HEK293 (cell line): ENCODE results near the gene SYS1.

Experiments
- CTCF ChIA-PET: fragments of 350-600 bp; formaldehyde crosslinking; extraction: SDS; loops from one replicate; lab custom pipeline; 2021; ENCODE audit warnings: antibody characterized with exemption; lab: Yijun Ruan, JAX
- POLR2A ChIA-PET: fragments of 300-600 bp; formaldehyde crosslinking; extraction: SDS; loops from one replicate; lab custom pipeline; 2020; ENCODE audit warnings: antibody characterized with exemption, inconsistent platforms; lab: Yijun Ruan, JAX
- H3K27ac ChIP-seq: fragments of 200-500 bp; sonication (Bioruptor generic); 2 replicates; pipeline ENCODE4 v1.5.1; 2014; ENCODE audit warnings: low read depth, low read length, control low read depth, inconsistent platforms; ENCODE audit errors: extremely low read depth
- H3K36me3 ChIP-seq, 2 experiments: fragments of 200-500 bp in 1 of 2; sonication (Bioruptor generic) in 1 of 2; 1 replicate in 1 of 2; 2 replicates in 1 of 2; pipeline ENCODE4 v1.5.1; 2014 to 2017; ENCODE audit warnings: inconsistent platforms in 2 of 2, low read length in 2 of 2; ENCODE audit not compliant: control insufficient read depth in 2 of 2, insufficient read depth in 1 of 2
- H3K4me1 ChIP-seq: fragments of 200-500 bp; sonication (Bioruptor generic); 2 replicates; pipeline ENCODE4 v1.5.1; 2014; ENCODE audit warnings: mild to moderate bottlenecking, low read length, inconsistent platforms; ENCODE audit not compliant: control insufficient read depth, insufficient read depth
- H3K4me3 ChIP-seq: 2 replicates; pipeline ENCODE4 v1.5.1; 2011; ENCODE audit warnings: low read depth, mild to moderate bottlenecking, control low read depth, low read length, moderate library complexity
- H3K9me3 ChIP-seq: fragments of 200-500 bp; sonication (Bioruptor generic); 2 replicates; pipeline ENCODE4 v1.5.1; 2014; ENCODE audit warnings: low read depth, low read length, inconsistent platforms; ENCODE audit not compliant: control insufficient read depth, insufficient read depth
- KLF1 ChIP-seq: fragments of 450-650 bp; formaldehyde crosslinking; IDR thresholded peaks from 2 replicates; pipeline ENCODE4 v1.5.1; 2016; ENCODE audit warnings: missing biosample characterization, missing genetic modification characterization
- KLF17 ChIP-seq: fragments of 450-650 bp; formaldehyde crosslinking; IDR thresholded peaks from 2 replicates; pipeline ENCODE4 v1.5.1; 2016; ENCODE audit warnings: missing biosample characterization, missing genetic modification characterization
- WT1 ChIP-seq: fragments of 450-650 bp; formaldehyde crosslinking; IDR thresholded peaks from 2 replicates; pipeline ENCODE4 v1.5.1; 2016; ENCODE audit warnings: missing biosample characterization, missing genetic modification characterization
- ZBTB48 ChIP-seq: fragments of 450-650 bp; formaldehyde crosslinking; IDR thresholded peaks from 2 replicates; pipeline ENCODE4 v1.5.1; 2016; ENCODE audit warnings: missing biosample characterization, missing genetic modification characterization
- ZIC2 ChIP-seq: fragments of 450-650 bp; formaldehyde crosslinking; IDR thresholded peaks from 2 replicates; pipeline ENCODE4 v1.5.1; 2016; ENCODE audit warnings: missing biosample characterization, missing genetic modification characterization
- ZNF175 ChIP-seq: fragments of 450-650 bp; formaldehyde crosslinking; IDR thresholded peaks from 2 replicates; pipeline ENCODE4 v1.5.1; 2016; ENCODE audit warnings: missing biosample characterization, missing genetic modification characterization
- ZNF24 ChIP-seq: fragments of 450-650 bp; formaldehyde crosslinking; IDR thresholded peaks from 2 replicates; pipeline ENCODE4 v1.5.1; 2016; ENCODE audit warnings: missing biosample characterization, missing genetic modification characterization
- ZNF274 ChIP-seq, 2 experiments: fragments of 200-500 bp in 1 of 2; fragments of 450-650 bp in 1 of 2; sonication (Bioruptor generic) in 1 of 2; formaldehyde crosslinking in 1 of 2; IDR thresholded peaks; 2 replicates each; pipeline versions ENCODE4 v1.5.1 to v1.6.1; 2014 to 2016; ENCODE audit warnings: borderline replicate concordance in 1 of 2, inconsistent platforms in 1 of 2, low read length in 1 of 2, missing biosample characterization in 1 of 2, missing genetic modification characterization in 1 of 2
- ZNF416 ChIP-seq: fragments of 450-650 bp; formaldehyde crosslinking; IDR thresholded peaks from 2 replicates; pipeline ENCODE4 v1.5.1; 2016; ENCODE audit warnings: missing biosample characterization, missing genetic modification characterization
- ZNF600 ChIP-seq: fragments of 450-650 bp; formaldehyde crosslinking; IDR thresholded peaks from 2 replicates; pipeline ENCODE4 v1.5.1; 2016; ENCODE audit warnings: missing biosample characterization, missing genetic modification characterization
- ZNF610 ChIP-seq: fragments of 450-650 bp; formaldehyde crosslinking; IDR thresholded peaks from 2 replicates; pipeline ENCODE4 v1.5.1; 2016; ENCODE audit warnings: missing biosample characterization, missing genetic modification characterization, borderline replicate concordance
- ZNF747 ChIP-seq: fragments of 450-650 bp; formaldehyde crosslinking; IDR thresholded peaks from 2 replicates; pipeline ENCODE4 v1.5.1; 2016; ENCODE audit warnings: missing biosample characterization, missing genetic modification characterization
- ZNF76 ChIP-seq: fragments of 450-650 bp; formaldehyde crosslinking; IDR thresholded peaks from 2 replicates; pipeline ENCODE4; 2016; ENCODE audit warnings: low read depth, missing biosample characterization, missing genetic modification characterization, borderline replicate concordance
- TF ChIP-seq, protein P1 (sequence below): fragments of 450-650 bp; formaldehyde crosslinking; IDR thresholded peaks from 2 replicates; pipeline ENCODE4 v1.5.1; 2017; ENCODE audit warnings: missing biosample characterization, missing genetic modification characterization
- TF ChIP-seq, protein P2 (sequence below): IDR thresholded peaks from 2 replicates; pipeline ENCODE4 v1.6.1; 2011; ENCODE audit warnings: mild to moderate bottlenecking, low read depth, low read length, borderline replicate concordance
- TF ChIP-seq, protein P3 (sequence below): fragments of 450-650 bp; formaldehyde crosslinking; IDR thresholded peaks from 2 replicates; pipeline ENCODE4 v1.5.1; 2016; ENCODE audit warnings: missing biosample characterization, missing genetic modification characterization

The SYS1 gene

GRCh38 chr20:45338121-45339030, 24.6 kb upstream of the SYS1 start:
- no peaks in the 10 kb centered on the region for H3K9me3 ChIP-seq
- TF ChIP-seq ZNF600 (tag by site-specific recombination) (0 out of 2 replicates have a peak, but pooled peaks have one; percentile 0), ZNF24 (tag by site-specific recombination) (no peak)
- TF ChIP-seq, all 188 proteins: peak for 1
- CTCF ChIA-PET = interaction anchor here (1.1 to 2.5 kb wide), 3 partner anchors 19 to 433 kb away, joined by 5 to 14 read pairs (median 8); partner anchors contain the start of gene SYS1
- POLR2A ChIA-PET = interaction anchor here (0.6 to 4.1 kb wide), 3 partner anchors 9 to 98 kb away, joined by 3 to 19 read pairs (median 4); partner anchors contain the start of gene SDC4
- no peak overlapping the region for H3K4me3 ChIP-seq
- H3K4me1 ChIP-seq = peaks cover 21% of the 10 kb centered on the region
- no peak overlapping the region for H3K27ac ChIP-seq
- peaks cover 0 to 19% of the 10 kb centered on the region in 2 experiments; a peak in 2 of 3 replicates for H3K36me3 ChIP-seq

DNA sequence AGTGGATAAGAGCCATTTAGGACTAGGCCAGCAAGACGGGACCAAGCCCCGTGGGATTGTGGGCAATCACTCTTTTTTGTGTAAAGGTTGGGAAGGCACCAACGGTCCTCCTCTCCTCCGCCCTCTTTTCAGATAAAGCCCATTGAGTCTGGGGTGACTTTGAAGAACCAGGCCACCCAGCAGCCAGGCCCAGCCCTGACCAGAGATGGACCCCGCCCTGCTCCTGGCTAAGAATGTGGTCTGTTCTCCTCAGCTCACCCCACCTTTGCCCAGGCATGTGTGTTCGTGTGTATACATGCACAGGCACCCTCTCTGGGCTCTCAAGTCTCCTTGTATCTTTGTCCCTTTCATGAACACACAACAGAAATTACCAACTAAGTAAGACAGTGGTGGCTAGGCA, 23.9 kb upstream of the SYS1 start:
- CTCF ChIA-PET = interaction anchor here (1.0 kb wide), 1 partner anchor 24 kb away, joined by 4 read pairs; the partner anchor contains the start of gene SYS1
- Histone ChIP-seq H3K9me3 (no peaks in the 10 kb centered on the region), H3K4me1 (peaks cover 26% of the 10 kb centered on the region), H3K27ac (no peak overlapping the region), H3K4me3 (no peak overlapping the region), H3K36me3 (peaks cover 0 to 19% of the 10 kb centered on the region in 2 experiments; a peak in 2 of 3 replicates)
- POLR2A ChIA-PET = interaction anchor here (4.1 kb wide), 1 partner anchor 9 kb away, joined by 19 read pairs; the partner anchor contains the start of gene SDC4
- TF ChIP-seq WT1 (tag by site-specific recombination) (no peak), KLF1 (tag by site-specific recombination) (peak; percentile 62), KLF17 (tag by site-specific recombination) (no peak)
- TF ChIP-seq, protein P1, sequence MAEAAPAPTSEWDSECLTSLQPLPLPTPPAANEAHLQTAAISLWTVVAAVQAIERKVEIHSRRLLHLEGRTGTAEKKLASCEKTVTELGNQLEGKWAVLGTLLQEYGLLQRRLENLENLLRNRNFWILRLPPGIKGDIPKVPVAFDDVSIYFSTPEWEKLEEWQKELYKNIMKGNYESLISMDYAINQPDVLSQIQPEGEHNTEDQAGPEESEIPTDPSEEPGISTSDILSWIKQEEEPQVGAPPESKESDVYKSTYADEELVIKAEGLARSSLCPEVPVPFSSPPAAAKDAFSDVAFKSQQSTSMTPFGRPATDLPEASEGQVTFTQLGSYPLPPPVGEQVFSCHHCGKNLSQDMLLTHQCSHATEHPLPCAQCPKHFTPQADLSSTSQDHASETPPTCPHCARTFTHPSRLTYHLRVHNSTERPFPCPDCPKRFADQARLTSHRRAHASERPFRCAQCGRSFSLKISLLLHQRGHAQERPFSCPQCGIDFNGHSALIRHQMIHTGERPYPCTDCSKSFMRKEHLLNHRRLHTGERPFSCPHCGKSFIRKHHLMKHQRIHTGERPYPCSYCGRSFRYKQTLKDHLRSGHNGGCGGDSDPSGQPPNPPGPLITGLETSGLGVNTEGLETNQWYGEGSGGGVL = no peak
- TF ChIP-seq, all 188 proteins: peak for 1

- H3K4me1 ChIP-seq = peaks cover 31% of the 10 kb centered on the region
- ChIA-PET CTCF (interaction anchor here (1.0 kb wide), 1 partner anchor 23 kb away, joined by 4 read pairs; the partner anchor contains the start of gene SYS1), POLR2A (interaction anchor here (0.9 kb wide), 1 partner anchor 9 kb away, joined by 3 read pairs; no protein-coding TSS in a partner anchor)
- peaks cover 0 to 18% of the 10 kb centered on the region in 2 experiments; a peak in 1 of 3 replicates for H3K36me3 ChIP-seq
- no peak overlapping the region for H3K4me3 ChIP-seq
- no peak for TF ChIP-seq ZNF274 (IDR thresholded peaks at IDR 0.05; ENCODE audit: low read length)
- TF ChIP-seq ZNF274 (tag by site-specific recombination; IDR thresholded peaks at IDR 0.05; ENCODE audit: borderline replicate concordance) = no peak
- no peak for TF ChIP-seq ZNF610 (tag by site-specific recombination)
- TF ChIP-seq ZNF416 (tag by site-specific recombination) = no peak
- TF ChIP-seq, protein P2, sequence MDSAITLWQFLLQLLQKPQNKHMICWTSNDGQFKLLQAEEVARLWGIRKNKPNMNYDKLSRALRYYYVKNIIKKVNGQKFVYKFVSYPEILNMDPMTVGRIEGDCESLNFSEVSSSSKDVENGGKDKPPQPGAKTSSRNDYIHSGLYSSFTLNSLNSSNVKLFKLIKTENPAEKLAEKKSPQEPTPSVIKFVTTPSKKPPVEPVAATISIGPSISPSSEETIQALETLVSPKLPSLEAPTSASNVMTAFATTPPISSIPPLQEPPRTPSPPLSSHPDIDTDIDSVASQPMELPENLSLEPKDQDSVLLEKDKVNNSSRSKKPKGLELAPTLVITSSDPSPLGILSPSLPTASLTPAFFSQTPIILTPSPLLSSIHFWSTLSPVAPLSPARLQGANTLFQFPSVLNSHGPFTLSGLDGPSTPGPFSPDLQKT = no peak
- TF ChIP-seq, protein P3, sequence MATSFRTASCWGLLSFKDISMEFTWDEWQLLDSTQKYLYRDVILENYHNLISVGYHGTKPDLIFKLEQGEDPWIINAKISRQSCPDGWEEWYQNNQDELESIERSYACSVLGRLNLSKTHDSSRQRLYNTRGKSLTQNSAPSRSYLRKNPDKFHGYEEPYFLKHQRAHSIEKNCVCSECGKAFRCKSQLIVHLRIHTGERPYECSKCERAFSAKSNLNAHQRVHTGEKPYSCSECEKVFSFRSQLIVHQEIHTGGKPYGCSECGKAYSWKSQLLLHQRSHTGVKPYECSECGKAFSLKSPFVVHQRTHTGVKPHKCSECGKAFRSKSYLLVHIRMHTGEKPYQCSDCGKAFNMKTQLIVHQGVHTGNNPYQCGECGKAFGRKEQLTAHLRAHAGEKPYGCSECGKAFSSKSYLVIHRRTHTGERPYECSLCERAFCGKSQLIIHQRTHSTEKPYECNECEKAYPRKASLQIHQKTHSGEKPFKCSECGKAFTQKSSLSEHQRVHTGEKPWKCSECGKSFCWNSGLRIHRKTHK (tag by site-specific recombination) = no peak
- TF ChIP-seq ZNF76 (tag by site-specific recombination) = no peak
- no peak for TF ChIP-seq ZNF747 (tag by site-specific recombination)
- TF ChIP-seq ZBTB48 = no peak
- TF ChIP-seq ZIC2 (tag by site-specific recombination) = no peak
- no peak for TF ChIP-seq ZNF175 (tag by site-specific recombination)
- H3K27ac ChIP-seq = no peak overlapping the region
- no peaks in the 10 kb centered on the region for H3K9me3 ChIP-seq
Observed at GRCh38 chr20:45339799-45340198, 23.2 kb upstream of the SYS1 start.
